CD14-positive monocyte (primary cell): ENCODE data around the gene CDK15. TPM values are rescaled to one million over a fixed set of nuclear protein-coding genes. Genes with fewer than 3 reads are reported as not detected.

Source experiments
- DNase-seq, 3 donors: peaks; one replicate each; pipeline ENCODE4 v3.0.0-alpha.2; 2011 to 2022
- H2AFZ ChIP-seq: 2 replicates; pipeline ENCODE4 v1.6.0; 2012; ENCODE audit warnings: mild to moderate bottlenecking, low read depth, low read length, inconsistent platforms; ENCODE audit not compliant: insufficient read depth, poor library complexity, severe bottlenecking
- H3K27ac ChIP-seq, 2 donors: 1 replicate in 1 of 2; 2 replicates in 1 of 2; pipeline ENCODE4 v1.5.1; 2012 to 2013; ENCODE audit warnings: low read length in 2 of 2, control low read depth in 1 of 2, inconsistent platforms in 1 of 2, low read depth in 1 of 2, mild to moderate bottlenecking in 1 of 2
- H3K27me3 ChIP-seq, 2 donors: one replicate each; pipeline versions ENCODE4 v1.6.0 to v1.6.1; 2011 to 2013; ENCODE audit warnings: low read length in 2 of 2; ENCODE audit not compliant: control insufficient read depth in 2 of 2, insufficient read depth in 2 of 2
- H3K36me3 ChIP-seq, 2 donors: replicated peaks in 1 of 2; 1 replicate in 1 of 2; 2 replicates in 1 of 2; pipeline versions ENCODE4 v1.5.1 to v1.6.1; 2012 to 2013; ENCODE audit warnings: low read length in 2 of 2, control low read depth in 1 of 2, inconsistent platforms in 1 of 2, mild to moderate bottlenecking in 1 of 2; ENCODE audit not compliant: insufficient read depth in 2 of 2, control insufficient read depth in 1 of 2
- H3K4me1 ChIP-seq, 2 donors: 1 replicate in 1 of 2; 2 replicates in 1 of 2; pipeline versions ENCODE4 v1.5.1 to v1.6.1; 2012 to 2013; ENCODE audit warnings: low read length in 2 of 2, control low read depth in 1 of 2, inconsistent platforms in 1 of 2, mild to moderate bottlenecking in 1 of 2, moderate library complexity in 1 of 2; ENCODE audit not compliant: insufficient read depth in 2 of 2, control insufficient read depth in 1 of 2
- H3K4me2 ChIP-seq: replicated peaks from 2 replicates; pipeline ENCODE3; 2012; ENCODE audit warnings: low read length, moderate library complexity, mild to moderate bottlenecking; ENCODE audit not compliant: poor library complexity, severe bottlenecking; ENCODE audit errors: extremely low read depth
- H3K4me3 ChIP-seq, 3 experiments: fragments of 200-600 bp in 1 of 3; sonication (generic) in 1 of 3; replicated peaks in 1 of 3; 1 replicate in 2 of 3; 2 replicates in 1 of 3; pipeline ENCODE4 v1.5.1; 2011 to 2013; ENCODE audit warnings: low read length in 3 of 3, mild to moderate bottlenecking in 3 of 3, control low read depth in 2 of 3, low read depth in 2 of 3, inconsistent platforms in 1 of 3, moderate library complexity in 1 of 3
- H3K79me2 ChIP-seq: 2 replicates; pipeline ENCODE4 v1.6.0; 2012; ENCODE audit warnings: mild to moderate bottlenecking, control low read depth, inconsistent platforms, low read length, moderate library complexity; ENCODE audit not compliant: insufficient read depth
- H3K9ac ChIP-seq: 2 replicates; pipeline ENCODE4 v1.6.0; 2017; ENCODE audit warnings: low read length, mild to moderate bottlenecking; ENCODE audit not compliant: insufficient read depth, poor library complexity, severe bottlenecking
- H3K9me3 ChIP-seq, 2 donors: replicated peaks in 1 of 2; 1 replicate in 1 of 2; 2 replicates in 1 of 2; pipeline versions ENCODE4 v1.5.1 to v1.6.1; 2012 to 2013; ENCODE audit warnings: low read length in 2 of 2, control low read depth in 1 of 2; ENCODE audit not compliant: control insufficient read depth in 1 of 2, insufficient read depth in 1 of 2
- H4K20me1 ChIP-seq: 2 replicates; pipeline ENCODE4 v1.6.0; 2012; ENCODE audit warnings: mild to moderate bottlenecking, low read length, control low read depth, moderate library complexity; ENCODE audit not compliant: insufficient read depth
- H3K27ac Mint-ChIP-seq, 7 donors: one replicate each; pipeline ENCODE4 v1.8.0; 2020; ENCODE audit warnings: mild to moderate bottlenecking in 7 of 7, mixed read lengths in 7 of 7, moderate library complexity in 6 of 7, inconsistent platforms in 2 of 7
- H3K27me3 Mint-ChIP-seq, 3 donors: one replicate each; pipeline ENCODE4 v1.8.0; 2021 to 2022; ENCODE audit warnings: low read depth in 3 of 3, mild to moderate bottlenecking in 3 of 3, mixed read lengths in 3 of 3, moderate library complexity in 3 of 3, inconsistent platforms in 1 of 3
- H3K36me3 Mint-ChIP-seq, 2 donors: one replicate each; pipeline ENCODE4 v1.8.0; 2020; ENCODE audit warnings: mixed read lengths in 2 of 2, inconsistent platforms in 1 of 2, mild to moderate bottlenecking in 1 of 2
- H3K4me1 Mint-ChIP-seq: one replicate; pipeline ENCODE4 v1.8.0; 2020; ENCODE audit warnings: mild to moderate bottlenecking, mixed read lengths
- H3K4me3 Mint-ChIP-seq, 2 donors: one replicate each; pipeline ENCODE4 v1.8.0; 2020; ENCODE audit warnings: mild to moderate bottlenecking in 2 of 2, mixed read lengths in 2 of 2, moderate library complexity in 1 of 2
- H3K9me3 Mint-ChIP-seq, 7 donors: one replicate each; pipeline ENCODE4 v1.8.0; 2020 to 2022; ENCODE audit warnings: mixed read lengths in 7 of 7, mild to moderate bottlenecking in 6 of 7, moderate library complexity in 6 of 7, inconsistent platforms in 2 of 7
- CTCF ChIP-seq: fragments of 200-600 bp; IDR thresholded peaks from one replicate; pipeline ENCODE4 v1.8.0; 2022; ENCODE audit warnings: antibody characterized with exemption, mild to moderate bottlenecking
- WGBS: methylation state at CpG from one replicate; pipeline ENCODE4 v1.1.5; 2013; ENCODE audit warnings: missing lambda C conversion rate; ENCODE audit not compliant: insufficient coverage; 5-methylcytosine and 5-hydroxymethylcytosine counted together
- intact Hi-C, 2 donors: fragments of 100-400 bp; cut with micrococcal nuclease; formaldehyde crosslinking; loops; one replicate each; pipeline versions ENCODE4 v1.15.0 to v1.15.1; 2023
- polyA plus RNA-seq, 3 donors: library from polyadenylated mRNA; depleted of rRNA in 1 of 3; unstranded in 2 of 3; stranded (reverse) in 1 of 3; fragments of 300-500 nt in 2 of 3; fragments of >200 nt in 1 of 3; fragmentation: Illumina TruSeq in 2 of 3; gene quantifications; 1 replicate in 2 of 3; 2 replicates in 1 of 3; pipeline ENCODE4 v1.2.3, GENCODE V29; 2012 to 2021

CDK15 gene
- polyA plus RNA-seq, 3 donors, result not detected

DNA sequence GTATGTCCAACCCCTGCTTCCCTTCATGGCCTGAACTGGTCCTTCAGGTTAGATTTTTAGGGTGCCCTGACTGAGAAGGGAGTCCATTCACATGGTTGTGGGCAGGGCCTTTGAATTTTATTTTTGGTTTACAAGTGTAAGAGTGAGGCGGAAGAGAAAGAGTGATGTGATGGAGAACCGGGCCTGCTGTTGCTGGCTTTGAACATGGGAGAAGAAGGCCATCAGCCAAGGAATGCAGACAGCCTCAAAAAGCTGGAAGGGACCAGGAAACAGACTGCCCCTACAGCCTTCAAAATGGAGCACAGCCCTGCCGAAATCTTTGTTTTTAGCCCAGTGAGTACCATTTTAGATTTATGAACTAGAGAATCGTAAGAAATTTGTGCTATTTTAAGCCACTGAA, 105.0 kb downstream of the CDK15 start:
- Histone ChIP-seq H3K9me3 (no peaks in the 10 kb centered on the region), H3K79me2 (no peaks in the 10 kb centered on the region), H3K27me3 (no peaks in the 10 kb centered on the region), H3K4me3 (no peak overlapping the region), H3K4me1 (peaks cover 0 to 5% of the 10 kb centered on the region in 2 donors), H4K20me1 (no peaks in the 10 kb centered on the region), H2AFZ (no peak overlapping the region), H3K27ac (no peak overlapping the region), H3K36me3 (no peaks in the 10 kb centered on the region), H3K4me2 (no peak overlapping the region), H3K9ac (no peak overlapping the region)
- no peak for TF ChIP-seq CTCF
- no peak overlapping the region for H3K27ac Mint-ChIP-seq
- no peak overlapping the region for H3K4me3 Mint-ChIP-seq
- H3K36me3 Mint-ChIP-seq, result no peaks in the 10 kb centered on the region
- intact Hi-C loops, result no loop called here
- DNase-seq, result no peak
- WGBS, result 85% methylated on average over 4 of the region's 4 CpGs
- H3K9me3 Mint-ChIP-seq, result no peaks in the 10 kb centered on the region
- peaks cover 9% of the 10 kb centered on the region for H3K4me1 Mint-ChIP-seq
- peaks cover 0 to 2% (median 1%) of the 10 kb centered on the region in 3 donors for H3K27me3 Mint-ChIP-seq

DNA sequence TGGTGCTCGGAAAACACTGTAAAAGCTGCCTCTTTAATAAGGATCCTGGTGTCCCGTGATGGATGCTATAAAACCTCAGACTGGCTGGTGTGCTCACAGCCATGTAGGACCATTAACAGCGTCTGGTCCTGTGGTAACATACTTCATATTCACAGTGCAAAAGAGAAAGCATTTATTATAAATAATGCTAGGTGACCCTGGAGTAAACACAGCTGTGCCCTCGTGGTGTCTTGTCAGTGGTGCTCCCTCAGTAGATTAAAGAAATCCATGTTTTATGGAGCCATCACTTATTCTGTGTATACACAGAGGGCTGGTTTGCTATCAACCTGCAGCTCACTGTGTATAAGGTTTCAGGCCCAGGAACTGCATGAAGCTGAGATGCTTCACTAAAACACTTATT, 106.9 kb downstream of the CDK15 start:
- Histone ChIP-seq H3K36me3 (no peaks in the 10 kb centered on the region), H3K27ac (no peak overlapping the region), H3K4me2 (no peak overlapping the region), H3K4me1 (peaks cover 0 to 5% of the 10 kb centered on the region in 2 donors), H3K9me3 (no peaks in the 10 kb centered on the region), H2AFZ (no peak overlapping the region), H3K27me3 (no peaks in the 10 kb centered on the region), H4K20me1 (no peaks in the 10 kb centered on the region), H3K9ac (no peak overlapping the region), H3K79me2 (no peaks in the 10 kb centered on the region), H3K4me3 (no peak overlapping the region)
- Mint-ChIP-seq H3K27ac (no peak overlapping the region), H3K4me1 (peaks cover 9% of the 10 kb centered on the region), H3K4me3 (no peak overlapping the region), H3K27me3 (peaks cover 0 to 1% (median 0%) of the 10 kb centered on the region in 3 donors), H3K36me3 (no peaks in the 10 kb centered on the region), H3K9me3 (no peaks in the 10 kb centered on the region)
- DNase-seq, result no peak
- 100% methylated on average over 1 of the region's 4 CpGs for WGBS
- no peak for TF ChIP-seq CTCF
- intact Hi-C loops, result no loop called here
